HCT116 (cell line): ENCODE results near the gene PKD2. TPM values are rescaled to one million over a fixed set of nuclear protein-coding genes. Genes with fewer than 3 reads are reported as not detected.

ENCODE experiments used
- ATAC-seq: fragments of 200-7000 bp; cut with Tn5 transposase; 2 replicates; pipeline ENCODE4 v1.9.1; 2020; ENCODE audit warnings: mild to moderate bottlenecking, moderate library complexity
- BruUV-seq: library from RNA; stranded (reverse); fragments of 400-500 nt; replicated peaks from 2 replicates; lab custom pipeline; 2021; lab: Mats Ljungman, UMichigan
- CTCF ChIA-PET: fragments of 300-600 bp; sonication (Branson Sonifier 250); formaldehyde crosslinking; loops from one replicate; lab custom pipeline; 2021; ENCODE audit warnings: antibody characterized with exemption; lab: Charles Lee
- POLR2A ChIA-PET: fragments of 300-600, 350-600 bp; sonication (Branson Sonifier 250); formaldehyde crosslinking; loops from one replicate; lab custom pipeline; 2021; ENCODE audit warnings: antibody characterized with exemption; lab: Charles Lee
- RAD21 ChIA-PET, 2 experiments: fragments of 300-600 bp; sonication (Branson Sonifier 250); formaldehyde crosslinking; loops; one replicate each; lab custom pipeline; 2023; ENCODE audit warnings: low total read pairs in 2 of 2; ENCODE audit not compliant: uncharacterized antibody in 2 of 2, unreplicated experiment in 2 of 2, low non-redundant PET in 1 of 2; lab: Charles Lee
- DNase-seq: peaks from one replicate; pipeline ENCODE4 v3.0.0-alpha.2; 2010; ENCODE audit warnings: low read depth, low spot score
- H2AFZ ChIP-seq: fragments of 200-600 bp; shearing (Covaris generic), sonication (generic); 2 replicates; pipeline ENCODE4 v1.6.1; 2017; ENCODE audit warnings: low read depth, mixed run types, mixed read lengths, antibody characterized with exemption, low read length; ENCODE audit not compliant: poor library complexity, severe bottlenecking
- H3K27ac ChIP-seq: 2 replicates; pipeline ENCODE4 v1.5.1; 2012; ENCODE audit warnings: low read depth, low read length
- H3K27me3 ChIP-seq: fragments of 200-600 bp; sonication (generic); 2 replicates; pipeline ENCODE4 v1.6.1; 2016; ENCODE audit warnings: mixed run types, low read length, mixed read lengths; ENCODE audit not compliant: insufficient read depth
- H3K36me3 ChIP-seq, 2 experiments: fragments of 200-500 bp in 1 of 2; fragments of 200-600 bp in 1 of 2; sonication (Bioruptor generic) in 1 of 2; sonication (generic) in 1 of 2; 2 replicates each; pipeline versions ENCODE4 v1.5.1 to v1.6.1; 2014 to 2016; ENCODE audit warnings: low read length in 2 of 2, inconsistent platforms in 1 of 2, mixed read lengths in 1 of 2, mixed run types in 1 of 2; ENCODE audit not compliant: insufficient read depth in 2 of 2, control insufficient read depth in 1 of 2
- H3K4me1 ChIP-seq, 2 experiments: fragments of 200-600 bp in 1 of 2; sonication (generic) in 1 of 2; 2 replicates each; pipeline versions ENCODE4 v1.5.1 to v1.6.1; 2012 to 2017; ENCODE audit warnings: low read length in 2 of 2, inconsistent platforms in 1 of 2, mild to moderate bottlenecking in 1 of 2, mixed read lengths in 1 of 2, mixed run types in 1 of 2, moderate library complexity in 1 of 2; ENCODE audit not compliant: insufficient read depth in 2 of 2, control insufficient read depth in 1 of 2
- H3K4me2 ChIP-seq: fragments of 200-600 bp; sonication (generic); 2 replicates; pipeline ENCODE4 v1.6.1; 2017; ENCODE audit warnings: mixed run types, low read length, mixed read lengths
- H3K4me3 ChIP-seq, 2 experiments: fragments of 200-600 bp in 1 of 2; sonication (generic) in 1 of 2; replicated peaks in 1 of 2; 2 replicates each; pipeline ENCODE4 v1.5.1; 2011 to 2016; ENCODE audit warnings: low read length in 2 of 2, control low read depth in 1 of 2, low read depth in 1 of 2, mild to moderate bottlenecking in 1 of 2, mixed read lengths in 1 of 2, mixed run types in 1 of 2
- H3K79me2 ChIP-seq: fragments of 200-600 bp; sonication (generic); 2 replicates; pipeline ENCODE4 v1.6.1; 2017; ENCODE audit warnings: mild to moderate bottlenecking, mixed run types, low read length, moderate library complexity, mixed read lengths; ENCODE audit not compliant: insufficient read depth
- H3K9ac ChIP-seq: fragments of 200-600 bp; sonication (generic); 2 replicates; pipeline ENCODE4 v1.6.1; 2016; ENCODE audit warnings: low read length, mixed read lengths
- H3K9me2 ChIP-seq: fragments of 200-600 bp; sonication (generic), shearing (Covaris generic); 2 replicates; pipeline ENCODE4 v1.6.1; 2017; ENCODE audit warnings: mixed run types, mild to moderate bottlenecking, moderate library complexity; ENCODE audit not compliant: insufficient read depth
- H3K9me3 ChIP-seq, 2 experiments: fragments of 200-500 bp in 1 of 2; fragments of 200-600 bp in 1 of 2; sonication (Bioruptor generic) in 1 of 2; sonication (generic) in 1 of 2; 2 replicates each; pipeline ENCODE4 v1.6.1; 2014 to 2017; ENCODE audit warnings: low read length in 2 of 2, mixed read lengths in 2 of 2, inconsistent platforms in 1 of 2, low read depth in 1 of 2, mild to moderate bottlenecking in 1 of 2, mixed run types in 1 of 2, moderate library complexity in 1 of 2; ENCODE audit not compliant: control insufficient read depth in 1 of 2, insufficient read depth in 1 of 2
- H4K20me1 ChIP-seq: fragments of 200-600 bp; sonication (generic), shearing (Covaris generic); 2 replicates; pipeline ENCODE4 v1.6.1; 2017; ENCODE audit warnings: mixed run types, mild to moderate bottlenecking, moderate library complexity; ENCODE audit not compliant: insufficient read depth
- CBX3 ChIP-seq: IDR thresholded peaks from 2 replicates; pipeline ENCODE4 v1.6.1; 2012; ENCODE audit warnings: low read depth
- CEBPB ChIP-seq: IDR thresholded peaks from 2 replicates; pipeline ENCODE4 v1.6.1; 2012; ENCODE audit warnings: low read depth
- CTCF ChIP-seq, 3 experiments: fragments of 200-600 bp in 1 of 3; sonication (generic) in 1 of 3; IDR thresholded peaks in 2 of 3; conservative IDR thresholded peaks in 1 of 3; 2 replicates each; pipeline ENCODE4 v1.5.1; 2012 to 2017; ENCODE audit warnings: low read depth in 2 of 3, low read length in 2 of 3, antibody characterized with exemption in 1 of 3, borderline replicate concordance in 1 of 3, control low read depth in 1 of 3, mild to moderate bottlenecking in 1 of 3, mixed read lengths in 1 of 3, mixed run types in 1 of 3, moderate library complexity in 1 of 3; ENCODE audit not compliant: insufficient read depth in 1 of 3
- EGR1 ChIP-seq: IDR thresholded peaks from 2 replicates; pipeline ENCODE4 v1.6.1; 2012; ENCODE audit warnings: low read depth
- ELF1 ChIP-seq: IDR thresholded peaks from 2 replicates; pipeline ENCODE4 v1.6.1; 2012; ENCODE audit warnings: low read depth, borderline replicate concordance
- EZH2 ChIP-seq: fragments of 200-600 bp; sonication (generic); IDR thresholded peaks from 2 replicates; pipeline ENCODE4 v1.6.1; 2017; ENCODE audit warnings: antibody characterized with exemption, mixed run types
- EZH2phosphoT487 ChIP-seq: fragments of 200-600 bp; IDR thresholded peaks from 2 replicates; pipeline ENCODE4 v1.6.1; 2018; ENCODE audit warnings: antibody characterized with exemption, borderline replicate concordance
- JUND ChIP-seq: IDR thresholded peaks from 2 replicates; pipeline ENCODE4 v1.6.1; 2012
- REST ChIP-seq: IDR thresholded peaks from 2 replicates; pipeline ENCODE4 v1.6.1; 2012; ENCODE audit warnings: low read depth
- SIN3A ChIP-seq: IDR thresholded peaks from 2 replicates; pipeline ENCODE4 v1.6.1; 2012; ENCODE audit warnings: low read depth
- SP1 ChIP-seq: IDR thresholded peaks from 2 replicates; pipeline ENCODE4 v1.6.1; 2012; ENCODE audit warnings: low read depth
- TCF7L2 ChIP-seq: IDR thresholded peaks from 2 replicates; pipeline ENCODE4 v1.7.0; 2011; ENCODE audit warnings: borderline replicate concordance, inconsistent platforms; ENCODE audit not compliant: insufficient read depth, insufficient read length; ENCODE audit errors: extremely low read depth
- YY1 ChIP-seq: IDR thresholded peaks from 2 replicates; pipeline ENCODE4 v1.6.1; 2011; ENCODE audit warnings: low read length, low read depth, moderate library complexity, mild to moderate bottlenecking; ENCODE audit not compliant: insufficient replicate concordance; ENCODE audit errors: extremely low read depth
- ZFX ChIP-seq: fragments of 450-650 bp; IDR thresholded peaks from 2 replicates; pipeline ENCODE4 v1.6.1; 2017
- ZNF274 ChIP-seq: fragments of 200-500 bp; sonication (Bioruptor generic); IDR thresholded peaks from 2 replicates; pipeline ENCODE4 v1.6.1; 2014; ENCODE audit warnings: mild to moderate bottlenecking, low read depth, low read length, inconsistent platforms
- intact Hi-C: fragments of 100-400 bp; cut with micrococcal nuclease; formaldehyde crosslinking; loops from 2 replicates; pipeline ENCODE4 v1.10.0; 2022
- total RNA-seq: library from RNA; stranded (reverse); gene quantifications from one replicate; pipeline ENCODE4 v1.2.1, GENCODE V29; 2021; ENCODE audit not compliant: unreplicated experiment
- TF ChIP-seq, protein P1 (sequence below): IDR thresholded peaks from 2 replicates; pipeline ENCODE4 v1.6.1; 2012
- TF ChIP-seq, protein P2 (sequence below): IDR thresholded peaks from 2 replicates; pipeline ENCODE4 v1.6.1; 2012
- TF ChIP-seq, protein P3 (sequence below): IDR thresholded peaks from 2 replicates; pipeline ENCODE4 v1.6.1; 2011; ENCODE audit warnings: mild to moderate bottlenecking, low read length, moderate library complexity; ENCODE audit not compliant: insufficient replicate concordance; ENCODE audit errors: extremely low read depth

The PKD2 gene
- total RNA-seq, 1 experiment from 2014 or later = 10.1 TPM

- intact Hi-C loops = no loop called here
- Histone ChIP-seq H3K9me2 (no peaks in the 10 kb centered on the region), H2AFZ (no peak overlapping the region)
- DNase-seq = no peak
- RAD21 ChIA-PET = no interaction called here
- TF ChIP-seq, protein P1, sequence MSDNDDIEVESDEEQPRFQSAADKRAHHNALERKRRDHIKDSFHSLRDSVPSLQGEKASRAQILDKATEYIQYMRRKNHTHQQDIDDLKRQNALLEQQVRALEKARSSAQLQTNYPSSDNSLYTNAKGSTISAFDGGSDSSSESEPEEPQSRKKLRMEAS = no peak
- TF ChIP-seq ZNF274 = no peak
- no peak for TF ChIP-seq CEBPB
- TF ChIP-seq EZH2phosphoT487 = no peak
- TF ChIP-seq CTCF (IDR thresholded peaks at IDR 0.05 in 2 of 3, conservative IDR thresholded peaks at IDR 0.05 in 1 of 3; ENCODE audit: borderline replicate concordance in 1 of 3, insufficient read depth in 1 of 3, low read depth in 2 of 3, low read length in 2 of 3) = no peak
- no peak for TF ChIP-seq ZFX
- TF ChIP-seq TCF7L2 = no peak
- TF ChIP-seq SIN3A = no peak
- no peak for TF ChIP-seq JUND
- no peak for TF ChIP-seq SP1
- no peak for TF ChIP-seq EGR1
- TF ChIP-seq REST = no peak
- no peak for TF ChIP-seq ELF1
- TF ChIP-seq, protein P2, sequence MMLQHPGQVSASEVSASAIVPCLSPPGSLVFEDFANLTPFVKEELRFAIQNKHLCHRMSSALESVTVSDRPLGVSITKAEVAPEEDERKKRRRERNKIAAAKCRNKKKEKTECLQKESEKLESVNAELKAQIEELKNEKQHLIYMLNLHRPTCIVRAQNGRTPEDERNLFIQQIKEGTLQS = no peak
- TF ChIP-seq, protein P3, sequence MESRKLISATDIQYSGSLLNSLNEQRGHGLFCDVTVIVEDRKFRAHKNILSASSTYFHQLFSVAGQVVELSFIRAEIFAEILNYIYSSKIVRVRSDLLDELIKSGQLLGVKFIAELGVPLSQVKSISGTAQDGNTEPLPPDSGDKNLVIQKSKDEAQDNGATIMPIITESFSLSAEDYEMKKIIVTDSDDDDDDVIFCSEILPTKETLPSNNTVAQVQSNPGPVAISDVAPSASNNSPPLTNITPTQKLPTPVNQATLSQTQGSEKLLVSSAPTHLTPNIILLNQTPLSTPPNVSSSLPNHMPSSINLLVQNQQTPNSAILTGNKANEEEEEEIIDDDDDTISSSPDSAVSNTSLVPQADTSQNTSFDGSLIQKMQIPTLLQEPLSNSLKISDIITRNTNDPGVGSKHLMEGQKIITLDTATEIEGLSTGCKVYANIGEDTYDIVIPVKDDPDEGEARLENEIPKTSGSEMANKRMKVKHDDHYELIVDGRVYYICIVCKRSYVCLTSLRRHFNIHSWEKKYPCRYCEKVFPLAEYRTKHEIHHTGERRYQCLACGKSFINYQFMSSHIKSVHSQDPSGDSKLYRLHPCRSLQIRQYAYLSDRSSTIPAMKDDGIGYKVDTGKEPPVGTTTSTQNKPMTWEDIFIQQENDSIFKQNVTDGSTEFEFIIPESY = no peak
- no peak for TF ChIP-seq EZH2
- no peak for TF ChIP-seq CBX3
- TF ChIP-seq YY1 = no peak
- TF ChIP-seq, all 23 proteins: peak for 0
- Histone ChIP-seq H3K36me3 (no peaks in the 10 kb centered on the region), H4K20me1 (no peaks in the 10 kb centered on the region), H3K9ac (no peak overlapping the region), H3K4me2 (no peak overlapping the region), H3K9me3 (no peaks in the 10 kb centered on the region), H3K27ac (no peak overlapping the region), H3K79me2 (no peaks in the 10 kb centered on the region), H3K4me1 (no peaks in the 10 kb centered on the region), H3K27me3 (no peaks in the 10 kb centered on the region), H3K4me3 (no peak overlapping the region)
- no TSS peak for BruUV-seq
- ATAC-seq = no peak
- CTCF ChIA-PET = no interaction called here
- POLR2A ChIA-PET = no interaction called here
Observed at GRCh38 chr4:88093874-88094273, 86.4 kb downstream of the PKD2 start.
